ENCODE data around the gene RIPOR1. TPM values are rescaled to one million over a fixed set of nuclear protein-coding genes. Genes with fewer than 3 reads are reported as not detected.

RIPOR1 gene
- total RNA-seq, 2 donors from 2014 or later = 39.9 to 54.1 TPM

DNA sequence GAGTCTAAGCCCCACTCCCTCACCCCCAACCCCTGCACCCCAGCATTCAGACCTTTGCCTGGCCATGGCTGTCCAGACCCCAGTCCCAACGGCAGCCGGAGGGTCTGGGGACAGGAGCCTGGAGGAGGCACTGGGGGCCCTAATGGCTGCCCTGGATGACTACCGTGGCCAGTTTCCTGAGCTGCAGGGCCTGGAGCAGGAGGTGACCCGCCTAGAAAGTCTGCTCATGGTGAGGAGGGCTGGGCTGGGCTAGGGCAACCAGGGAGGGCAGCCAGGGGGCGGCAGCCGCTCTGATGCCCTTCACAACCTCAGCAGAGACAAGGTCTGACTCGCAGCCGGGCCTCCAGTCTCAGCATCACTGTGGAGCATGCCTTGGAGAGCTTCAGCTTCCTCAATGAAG, 14.4 kb downstream of the RIPOR1 start:
- Mint-ChIP-seq H3K4me1 (peaks cover 8% of the 10 kb centered on the region), H3K27ac (no peak overlapping the region), H3K36me3 (ENCODE audit: low read depth) (peaks cover 53% of the 10 kb centered on the region), H3K27me3 (ENCODE audit: insufficient read depth) (peaks cover 19% of the 10 kb centered on the region), H3K9me3 (no peaks in the 10 kb centered on the region), H3K4me3 (no peak overlapping the region)
- TF ChIP-seq, protein P1, sequence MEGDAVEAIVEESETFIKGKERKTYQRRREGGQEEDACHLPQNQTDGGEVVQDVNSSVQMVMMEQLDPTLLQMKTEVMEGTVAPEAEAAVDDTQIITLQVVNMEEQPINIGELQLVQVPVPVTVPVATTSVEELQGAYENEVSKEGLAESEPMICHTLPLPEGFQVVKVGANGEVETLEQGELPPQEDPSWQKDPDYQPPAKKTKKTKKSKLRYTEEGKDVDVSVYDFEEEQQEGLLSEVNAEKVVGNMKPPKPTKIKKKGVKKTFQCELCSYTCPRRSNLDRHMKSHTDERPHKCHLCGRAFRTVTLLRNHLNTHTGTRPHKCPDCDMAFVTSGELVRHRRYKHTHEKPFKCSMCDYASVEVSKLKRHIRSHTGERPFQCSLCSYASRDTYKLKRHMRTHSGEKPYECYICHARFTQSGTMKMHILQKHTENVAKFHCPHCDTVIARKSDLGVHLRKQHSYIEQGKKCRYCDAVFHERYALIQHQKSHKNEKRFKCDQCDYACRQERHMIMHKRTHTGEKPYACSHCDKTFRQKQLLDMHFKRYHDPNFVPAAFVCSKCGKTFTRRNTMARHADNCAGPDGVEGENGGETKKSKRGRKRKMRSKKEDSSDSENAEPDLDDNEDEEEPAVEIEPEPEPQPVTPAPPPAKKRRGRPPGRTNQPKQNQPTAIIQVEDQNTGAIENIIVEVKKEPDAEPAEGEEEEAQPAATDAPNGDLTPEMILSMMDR (conservative IDR thresholded peaks at IDR 0.05) = no peak
- Histone ChIP-seq H3K4me1 (ENCODE audit: control insufficient read depth, insufficient read depth, low read length) (no peaks in the 10 kb centered on the region), H3K4me3 (ENCODE audit: low read length) (no peak overlapping the region), H3K9me3 (ENCODE audit: control insufficient read depth, low read length) (no peaks in the 10 kb centered on the region), H3K36me3 (ENCODE audit: control insufficient read depth, insufficient read depth, low read length) (peaks cover 55% of the 10 kb centered on the region), H3K27ac (ENCODE audit: low read depth, low read length) (no peak overlapping the region), H3K27me3 (ENCODE audit: control insufficient read depth, insufficient read depth, low read length, poor library complexity, severe bottlenecking) (no peaks in the 10 kb centered on the region), H3K9ac (ENCODE audit: extremely low read depth, low read length, poor library complexity, severe bottlenecking) (no peak overlapping the region)
- WGBS, 2 experiments (ENCODE audit: insufficient coverage in 1 of 2, insufficient read length in 1 of 2) = 95 to 98% methylated on average over 4 to 8 of the region's 8 CpGs
- DNase-seq = no peak

DNA sequence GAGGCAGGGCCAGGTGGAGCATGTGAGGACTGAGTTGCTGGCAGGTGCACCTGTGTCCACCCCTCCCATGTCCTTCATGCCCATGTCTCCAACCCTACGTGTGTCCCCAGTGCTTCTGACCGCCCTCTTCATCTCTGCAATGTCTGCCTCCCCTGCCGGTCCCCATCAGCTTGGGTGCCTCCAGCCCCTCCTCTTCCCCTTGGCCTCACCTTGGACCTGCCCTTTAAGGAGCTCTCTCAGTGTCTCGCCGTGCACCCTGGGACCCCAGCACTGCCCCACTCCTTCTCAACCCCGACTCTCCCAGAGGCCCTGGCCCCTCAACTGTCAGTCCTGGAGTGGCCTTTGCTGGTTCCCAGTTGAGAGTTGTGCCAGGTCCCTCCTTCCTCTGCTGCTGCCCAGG, 15.0 kb downstream of the RIPOR1 start:
- no peaks in the 10 kb centered on the region for H3K9me3 ChIP-seq (ENCODE audit: control insufficient read depth, low read length)
- Mint-ChIP-seq H3K4me1 (peaks cover 8% of the 10 kb centered on the region), H3K4me3 (no peak overlapping the region), H3K27me3 (ENCODE audit: insufficient read depth) (peaks cover 17% of the 10 kb centered on the region), H3K9me3 (no peaks in the 10 kb centered on the region), H3K36me3 (ENCODE audit: low read depth) (peaks cover 53% of the 10 kb centered on the region), H3K27ac (no peak overlapping the region)
- no peak overlapping the region for H3K4me3 ChIP-seq (ENCODE audit: low read length)
- TF ChIP-seq, protein P1 (conservative IDR thresholded peaks at IDR 0.05) = no peak
- no peaks in the 10 kb centered on the region for H3K4me1 ChIP-seq (ENCODE audit: control insufficient read depth, insufficient read depth, low read length)
- no peak overlapping the region for H3K27ac ChIP-seq (ENCODE audit: low read depth, low read length)
- 94 to 100% methylated on average over 1 to 6 of the region's 6 CpGs for WGBS, 2 experiments (ENCODE audit: insufficient coverage in 1 of 2, insufficient read length in 1 of 2)
- H3K36me3 ChIP-seq (ENCODE audit: control insufficient read depth, insufficient read depth, low read length) = peaks cover 55% of the 10 kb centered on the region
- no peaks in the 10 kb centered on the region for H3K27me3 ChIP-seq (ENCODE audit: control insufficient read depth, insufficient read depth, low read length, poor library complexity, severe bottlenecking)
- H3K9ac ChIP-seq (ENCODE audit: extremely low read depth, low read length, poor library complexity, severe bottlenecking) = no peak overlapping the region
- no peak for DNase-seq

DNA sequence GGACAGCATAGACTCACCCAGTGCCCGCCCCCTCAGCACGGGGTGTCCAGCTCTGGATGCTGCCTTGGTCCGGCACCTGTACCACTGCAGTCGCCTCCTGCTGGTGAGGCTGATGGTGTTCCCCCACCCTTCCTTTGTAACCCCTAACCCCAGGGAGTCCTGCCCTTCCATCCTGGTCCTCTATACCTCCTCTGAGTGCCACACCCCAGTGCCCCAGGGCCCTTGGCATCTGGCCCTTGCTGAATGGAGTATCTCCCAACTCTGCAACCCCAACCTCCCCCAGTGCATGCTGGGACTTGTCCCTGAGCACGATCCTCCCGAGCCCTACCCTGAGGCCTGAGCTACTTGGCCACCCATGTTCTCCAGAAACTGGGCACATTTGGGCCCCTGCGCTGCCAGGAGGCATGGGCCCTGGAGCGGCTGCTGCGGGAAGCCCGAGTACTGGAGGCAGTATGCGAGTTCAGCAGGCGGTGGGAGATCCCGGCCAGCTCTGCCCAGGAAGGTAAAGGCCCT, 15.8 kb downstream of the RIPOR1 start:
- DNase-seq = no peak
- H3K27me3 Mint-ChIP-seq (ENCODE audit: insufficient read depth) = peaks cover 9% of the 10 kb centered on the region
- Histone ChIP-seq H3K9ac (ENCODE audit: extremely low read depth, low read length, poor library complexity, severe bottlenecking) (no peak overlapping the region), H3K4me3 (ENCODE audit: low read length) (no peak overlapping the region), H3K9me3 (ENCODE audit: control insufficient read depth, low read length) (no peaks in the 10 kb centered on the region), H3K4me1 (ENCODE audit: control insufficient read depth, insufficient read depth, low read length) (no peaks in the 10 kb centered on the region), H3K36me3 (ENCODE audit: control insufficient read depth, insufficient read depth, low read length) (peaks cover 56% of the 10 kb centered on the region), H3K27ac (ENCODE audit: low read depth, low read length) (no peak overlapping the region), H3K27me3 (ENCODE audit: control insufficient read depth, insufficient read depth, low read length, poor library complexity, severe bottlenecking) (no peaks in the 10 kb centered on the region)
- no peaks in the 10 kb centered on the region for H3K4me1 Mint-ChIP-seq
- no peak overlapping the region for H3K27ac Mint-ChIP-seq
- peaks cover 47% of the 10 kb centered on the region for H3K36me3 Mint-ChIP-seq (ENCODE audit: low read depth)
- no peak overlapping the region for H3K4me3 Mint-ChIP-seq
- TF ChIP-seq, protein P1 (conservative IDR thresholded peaks at IDR 0.05) = peak; percentile 55
- WGBS, 2 experiments (ENCODE audit: insufficient coverage in 1 of 2, insufficient read length in 1 of 2) = 92 to 97% methylated on average over 10 to 13 of the region's 13 CpGs
- no peaks in the 10 kb centered on the region for H3K9me3 Mint-ChIP-seq

Measured in endodermal cell (in vitro differentiated cells).